ENCODE results near the gene LRCH4.
A peak's percentile ranks its signal among the peaks of the same experiment; 100 is the strongest.

LRCH4 gene

DNA sequence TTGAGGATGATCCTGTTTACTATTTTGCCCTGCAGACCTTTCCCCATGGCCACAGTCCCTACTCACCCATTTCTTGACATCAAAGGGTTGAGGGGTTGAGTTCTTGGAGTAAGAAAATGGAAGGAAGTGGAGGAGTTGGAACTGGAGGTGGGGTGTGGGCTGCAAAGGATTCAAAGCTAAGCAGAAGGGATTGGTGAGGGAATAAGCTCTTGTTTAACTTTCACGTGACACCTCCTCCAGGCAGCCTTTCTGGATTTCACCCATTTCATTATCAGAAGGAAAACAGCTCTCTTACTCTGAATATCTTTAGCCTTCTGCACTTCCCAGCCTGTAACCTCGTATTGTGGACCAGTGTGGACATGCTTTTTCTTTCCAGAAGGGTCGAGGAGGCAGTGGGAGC, 40.1 kb upstream of the LRCH4 start:
- Histone ChIP-seq H3K4me1 (ENCODE audit: insufficient read depth, low read length) (peaks cover 18% of the 10 kb centered on the region), H3K9ac (ENCODE audit: low read depth, low read length) (peak overlapping the region; percentile 69; the same call in 1 of the 2 replicates), H3K27me3 (ENCODE audit: insufficient read depth, low read length, poor library complexity) (no peaks in the 10 kb centered on the region), H4K20me1 (ENCODE audit: insufficient read depth, low read length) (no peaks in the 10 kb centered on the region), H2AFZ (ENCODE audit: low read depth, low read length) (peak overlapping the region; percentile 96), H3K4me2 (ENCODE audit: insufficient read depth, low read length) (peak overlapping the region; percentile 94), H3K27ac (ENCODE audit: low read length) (0 out of 2 replicates have a peak overlapping the region, but pooled peaks have one; percentile 19), H3K36me3 (ENCODE audit: insufficient read depth, low read length) (no peaks in the 10 kb centered on the region), H3K4me3 (ENCODE audit: low read depth in 1 of 2, low read length in 2 of 2) (peak overlapping the region; percentile 5 to 65; a peak in 2 of 4 replicates), H3K79me2 (ENCODE audit: insufficient read depth, low read length) (no peaks in the 10 kb centered on the region), H3K9me3 (ENCODE audit: insufficient read depth, low read length, severe bottlenecking) (no peaks in the 10 kb centered on the region)
- TF ChIP-seq, protein P1, sequence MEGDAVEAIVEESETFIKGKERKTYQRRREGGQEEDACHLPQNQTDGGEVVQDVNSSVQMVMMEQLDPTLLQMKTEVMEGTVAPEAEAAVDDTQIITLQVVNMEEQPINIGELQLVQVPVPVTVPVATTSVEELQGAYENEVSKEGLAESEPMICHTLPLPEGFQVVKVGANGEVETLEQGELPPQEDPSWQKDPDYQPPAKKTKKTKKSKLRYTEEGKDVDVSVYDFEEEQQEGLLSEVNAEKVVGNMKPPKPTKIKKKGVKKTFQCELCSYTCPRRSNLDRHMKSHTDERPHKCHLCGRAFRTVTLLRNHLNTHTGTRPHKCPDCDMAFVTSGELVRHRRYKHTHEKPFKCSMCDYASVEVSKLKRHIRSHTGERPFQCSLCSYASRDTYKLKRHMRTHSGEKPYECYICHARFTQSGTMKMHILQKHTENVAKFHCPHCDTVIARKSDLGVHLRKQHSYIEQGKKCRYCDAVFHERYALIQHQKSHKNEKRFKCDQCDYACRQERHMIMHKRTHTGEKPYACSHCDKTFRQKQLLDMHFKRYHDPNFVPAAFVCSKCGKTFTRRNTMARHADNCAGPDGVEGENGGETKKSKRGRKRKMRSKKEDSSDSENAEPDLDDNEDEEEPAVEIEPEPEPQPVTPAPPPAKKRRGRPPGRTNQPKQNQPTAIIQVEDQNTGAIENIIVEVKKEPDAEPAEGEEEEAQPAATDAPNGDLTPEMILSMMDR (IDR thresholded peaks at IDR 0.05; ENCODE audit: borderline replicate concordance, extremely low read depth, low read length, poor library complexity, severe bottlenecking) = no peak
- no peak for TF ChIP-seq EZH2 (IDR thresholded peaks at IDR 0.05; ENCODE audit: borderline replicate concordance, low read depth, low read length, severe bottlenecking)
- ATAC-seq (ENCODE audit: insufficient read depth, low read depth) = no peak
- DNase-seq = no peak

DNA sequence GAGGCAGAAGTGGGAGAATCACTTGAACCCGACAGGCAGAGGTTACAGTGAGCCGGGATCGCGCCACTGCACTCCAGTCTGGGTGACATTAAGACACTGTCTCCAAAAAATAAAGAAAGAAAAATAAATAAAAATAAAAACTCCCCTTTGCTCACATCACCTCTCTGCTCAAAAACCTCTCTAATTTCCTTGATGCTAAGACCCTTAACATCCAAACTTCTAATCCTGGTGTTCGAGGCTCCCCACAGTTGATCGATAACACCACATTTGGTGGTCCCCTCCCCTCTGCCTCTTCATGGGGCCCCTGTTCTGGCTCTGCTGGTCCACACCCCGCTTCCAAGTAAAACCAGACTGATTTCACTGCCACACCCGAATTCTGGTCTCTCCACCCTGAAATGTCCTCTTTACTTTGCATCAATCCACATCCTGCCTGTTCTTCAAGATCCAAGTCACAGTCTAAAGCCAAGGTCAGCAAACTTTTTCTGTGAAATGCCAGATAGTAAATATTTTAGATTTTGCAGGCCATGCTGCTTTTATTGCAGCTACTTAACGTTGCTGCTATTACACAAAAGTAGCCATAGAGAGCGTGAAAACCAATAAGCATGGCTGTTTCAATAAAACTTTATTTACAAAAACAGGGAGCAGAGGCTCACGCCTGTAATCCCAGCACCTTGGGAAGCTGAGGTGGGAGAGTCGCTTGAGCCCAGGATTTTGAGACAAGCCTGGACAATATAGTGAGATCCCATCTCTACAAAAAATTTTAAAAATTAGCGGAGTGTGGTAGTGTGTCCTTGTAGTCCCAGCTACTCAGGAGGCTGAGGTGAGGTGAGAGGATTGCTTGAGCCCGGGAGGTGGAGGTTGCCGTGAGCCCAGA, 38.3 kb upstream of the LRCH4 start:
- Histone ChIP-seq H3K9ac (ENCODE audit: low read depth, low read length) (no peak overlapping the region), H3K36me3 (ENCODE audit: insufficient read depth, low read length) (no peaks in the 10 kb centered on the region), H3K4me1 (ENCODE audit: insufficient read depth, low read length) (peaks cover 18% of the 10 kb centered on the region), H3K27me3 (ENCODE audit: insufficient read depth, low read length, poor library complexity) (no peaks in the 10 kb centered on the region), H4K20me1 (ENCODE audit: insufficient read depth, low read length) (no peaks in the 10 kb centered on the region), H3K27ac (ENCODE audit: low read length) (no peak overlapping the region), H3K4me2 (ENCODE audit: insufficient read depth, low read length) (no peak overlapping the region), H3K79me2 (ENCODE audit: insufficient read depth, low read length) (no peaks in the 10 kb centered on the region), H3K9me3 (ENCODE audit: insufficient read depth, low read length, severe bottlenecking) (no peaks in the 10 kb centered on the region), H3K4me3 (ENCODE audit: low read depth in 1 of 2, low read length in 2 of 2) (no peak overlapping the region), H2AFZ (ENCODE audit: low read depth, low read length) (no peak overlapping the region)
- no peak for TF ChIP-seq EZH2 (IDR thresholded peaks at IDR 0.05; ENCODE audit: borderline replicate concordance, low read depth, low read length, severe bottlenecking)
- TF ChIP-seq, protein P1 (IDR thresholded peaks at IDR 0.05; ENCODE audit: borderline replicate concordance, extremely low read depth, low read length, poor library complexity, severe bottlenecking) = no peak
- ATAC-seq (ENCODE audit: insufficient read depth, low read depth) (no peak), DNase-seq (no peak)

DNA sequence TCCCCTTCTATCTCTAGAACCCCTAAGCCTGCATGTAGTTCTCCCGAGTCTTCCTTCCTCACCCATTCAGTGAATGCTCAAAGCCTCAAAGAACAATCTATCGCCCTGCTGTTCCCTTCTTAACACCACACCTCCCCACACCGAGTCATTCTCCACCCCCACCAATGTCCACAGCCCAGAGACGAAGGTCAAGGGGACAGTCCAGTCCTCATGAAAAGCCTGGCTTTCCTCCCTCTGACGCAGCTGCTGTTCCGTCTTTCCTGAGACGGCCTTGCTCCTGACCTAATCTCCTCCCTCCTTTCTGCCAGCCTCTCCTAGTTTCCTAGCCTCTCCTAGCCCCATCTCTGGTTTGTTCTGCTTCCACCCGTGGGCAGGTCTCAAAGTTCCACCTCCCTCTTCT, 35.6 kb upstream of the LRCH4 start:
- H3K36me3 ChIP-seq (ENCODE audit: insufficient read depth, low read length) = no peaks in the 10 kb centered on the region
- no peak overlapping the region for H2AFZ ChIP-seq (ENCODE audit: low read depth, low read length)
- H3K27ac ChIP-seq (ENCODE audit: low read length) = no peak overlapping the region
- H3K4me1 ChIP-seq (ENCODE audit: insufficient read depth, low read length) = peaks cover 7% of the 10 kb centered on the region
- H3K9ac ChIP-seq (ENCODE audit: low read depth, low read length) = no peak overlapping the region
- H4K20me1 ChIP-seq (ENCODE audit: insufficient read depth, low read length) = no peaks in the 10 kb centered on the region
- H3K4me3 ChIP-seq (ENCODE audit: low read depth in 1 of 2, low read length in 2 of 2) = no peak overlapping the region
- DNase-seq = no peak
- no peaks in the 10 kb centered on the region for H3K9me3 ChIP-seq (ENCODE audit: insufficient read depth, low read length, severe bottlenecking)
- TF ChIP-seq EZH2 (IDR thresholded peaks at IDR 0.05; ENCODE audit: borderline replicate concordance, low read depth, low read length, severe bottlenecking) = no peak
- TF ChIP-seq, protein P1 (IDR thresholded peaks at IDR 0.05; ENCODE audit: borderline replicate concordance, extremely low read depth, low read length, poor library complexity, severe bottlenecking) = no peak
- no peaks in the 10 kb centered on the region for H3K27me3 ChIP-seq (ENCODE audit: insufficient read depth, low read length, poor library complexity)
- no peaks in the 10 kb centered on the region for H3K79me2 ChIP-seq (ENCODE audit: insufficient read depth, low read length)
- H3K4me2 ChIP-seq (ENCODE audit: insufficient read depth, low read length) = no peak overlapping the region
- no peak for ATAC-seq (ENCODE audit: insufficient read depth, low read depth)
